NCI-H2171 treated with DMSO at 0.1 percent for 48 hours (cell line): ENCODE measurements around the gene TMEM108.
A peak's percentile ranks its signal among the peaks of the same experiment; 100 is the strongest.

Experiments used
- DNase-seq: peaks from one replicate; lab custom pipeline; 2025; lab: John Stamatoyannopoulos, UW

Gene TMEM108

GRCh38 chr3:133236901-133237300 is 198.7 kb downstream of the TMEM108 start:
- no peak for DNase-seq

DNA sequence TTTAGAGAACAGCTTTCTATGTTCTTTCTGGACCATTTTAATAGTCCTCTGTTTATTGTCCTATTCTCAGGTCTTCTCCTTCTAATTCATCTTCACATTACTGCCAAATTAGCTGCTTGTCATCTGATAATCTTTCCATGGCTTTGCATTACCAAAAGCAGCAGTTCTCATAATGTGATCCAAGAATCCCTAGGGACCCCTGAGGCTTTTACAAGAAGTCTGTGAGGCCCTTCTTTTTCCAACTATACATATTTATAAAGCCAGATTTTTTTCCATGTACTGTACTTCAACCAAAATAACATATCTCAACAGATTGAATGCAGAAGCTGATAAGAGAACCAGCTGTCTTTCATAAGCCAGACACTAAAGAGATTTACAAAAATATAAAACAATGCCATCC is 199.2 kb downstream of the TMEM108 start:
- peak; percentile 79 for DNase-seq

GRCh38 chr3:133238015-133238414 is 199.8 kb downstream of the TMEM108 start:
- no peak for DNase-seq

DNA sequence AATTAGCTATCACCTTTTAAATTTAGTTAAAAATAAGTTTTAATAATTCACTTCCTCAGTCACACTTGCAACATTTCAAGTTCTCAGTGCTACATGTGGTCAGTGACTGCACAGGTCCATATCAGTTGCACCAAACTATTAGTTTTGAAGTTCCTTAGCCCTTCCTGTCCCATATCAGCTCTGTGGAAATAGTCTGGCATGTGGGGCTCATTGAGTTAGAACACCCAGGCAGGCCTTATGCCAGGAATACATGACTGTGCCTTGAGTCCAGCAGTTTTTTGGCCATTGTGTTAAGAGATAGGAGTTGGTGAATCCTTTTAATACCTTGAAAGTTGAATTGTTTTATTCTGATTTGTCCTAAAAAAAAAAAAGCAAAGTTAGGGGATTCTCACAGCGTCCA is 207.9 kb downstream of the TMEM108 start:
- no peak for DNase-seq

DNA sequence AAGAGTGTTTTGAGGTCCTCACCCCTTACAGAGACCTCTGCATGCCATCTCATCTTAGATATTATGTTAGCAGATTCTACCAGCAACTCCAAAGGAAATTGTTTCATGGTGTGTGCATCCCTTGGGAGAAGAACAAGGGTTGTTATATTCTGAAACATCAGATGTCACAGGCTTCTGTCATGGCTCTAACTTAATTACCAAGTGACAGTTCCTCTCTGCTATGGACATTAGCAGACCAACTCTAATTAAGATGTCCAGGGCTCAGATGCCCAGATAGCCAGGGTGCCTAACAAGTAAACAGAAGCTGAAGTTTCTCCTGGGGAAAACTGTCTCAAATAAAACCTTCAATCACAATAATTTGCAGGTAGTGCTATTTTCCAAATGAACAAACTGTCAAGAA is 208.6 kb downstream of the TMEM108 start:
- DNase-seq, result no peak

- DNase-seq, result no peak
Observed at GRCh38 chr3:133248389-133248788, 210.2 kb downstream of the TMEM108 start.

GRCh38 chr3:133249490-133249889 is 211.3 kb downstream of the TMEM108 start:
- DNase-seq, result no peak

DNA sequence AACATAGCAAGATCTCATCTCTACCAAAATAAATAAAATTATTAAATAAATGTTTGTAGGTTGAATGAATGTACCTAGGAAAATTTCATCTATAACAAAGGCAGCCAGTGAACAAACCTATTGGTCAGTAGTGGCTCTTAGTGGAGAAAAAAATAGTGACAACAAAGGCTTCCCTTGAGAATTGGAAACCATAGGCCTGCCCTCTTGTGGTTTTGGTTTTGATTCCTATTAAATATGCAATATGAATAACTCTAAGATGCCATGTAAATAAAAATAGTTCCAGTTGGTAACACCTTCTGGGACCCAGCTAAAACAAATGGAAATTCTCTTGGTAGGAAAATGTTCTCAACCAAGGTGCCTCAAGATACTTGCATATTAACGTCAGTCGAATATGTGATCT is 216.0 kb downstream of the TMEM108 start:
- DNase-seq, result no peak

DNA sequence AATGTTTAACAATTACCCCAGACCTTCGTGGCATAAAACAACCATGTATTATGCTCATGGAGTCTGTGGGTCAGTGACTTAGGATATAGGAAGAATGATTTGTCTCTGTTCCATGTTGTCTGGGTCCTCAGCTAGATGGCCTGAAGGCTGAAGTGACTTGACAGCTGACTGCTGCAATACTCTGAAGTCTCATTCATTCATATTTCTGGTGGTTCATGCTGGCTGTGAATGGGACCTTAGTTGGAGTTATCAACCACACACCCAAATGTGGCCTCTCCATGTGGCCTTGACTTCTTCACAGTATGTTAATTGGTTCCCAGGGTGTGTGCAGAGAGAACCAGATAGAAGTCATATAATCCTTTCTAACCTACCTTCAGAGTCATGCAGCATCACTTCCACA is 216.5 kb downstream of the TMEM108 start:
- DNase-seq, result no peak

DNA sequence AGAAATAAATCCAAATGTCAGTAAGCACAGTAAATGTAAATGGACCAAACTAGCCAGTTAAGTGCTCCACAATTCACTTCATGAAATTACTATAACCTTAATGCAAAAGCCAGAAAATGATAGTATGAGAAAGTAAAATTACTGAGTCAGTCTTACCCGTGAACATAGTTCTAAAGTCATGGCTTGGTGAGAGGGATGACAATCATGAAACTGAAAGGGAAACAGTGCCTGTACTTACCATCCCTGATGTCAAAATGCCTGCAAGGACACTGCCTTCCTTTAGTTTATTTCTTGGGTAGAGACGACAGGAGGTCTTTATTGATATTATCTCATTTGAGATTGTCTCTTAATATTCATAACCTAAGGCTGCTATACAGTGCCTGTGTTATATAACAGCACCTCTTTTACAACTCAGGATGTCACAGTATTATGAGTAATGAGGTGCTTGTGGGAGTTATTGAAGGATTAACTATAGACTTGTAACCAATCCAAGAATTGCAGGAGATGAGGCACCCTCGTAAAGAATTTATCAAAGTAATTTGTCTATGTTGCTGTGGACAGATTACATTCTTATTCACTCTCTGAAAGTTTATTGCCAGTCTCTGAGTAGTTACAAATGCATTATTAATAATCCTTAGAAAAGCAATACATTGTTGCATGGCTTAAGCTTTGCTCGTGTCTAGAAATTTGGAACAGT is 218.7 kb downstream of the TMEM108 start:
- no peak for DNase-seq

DNA sequence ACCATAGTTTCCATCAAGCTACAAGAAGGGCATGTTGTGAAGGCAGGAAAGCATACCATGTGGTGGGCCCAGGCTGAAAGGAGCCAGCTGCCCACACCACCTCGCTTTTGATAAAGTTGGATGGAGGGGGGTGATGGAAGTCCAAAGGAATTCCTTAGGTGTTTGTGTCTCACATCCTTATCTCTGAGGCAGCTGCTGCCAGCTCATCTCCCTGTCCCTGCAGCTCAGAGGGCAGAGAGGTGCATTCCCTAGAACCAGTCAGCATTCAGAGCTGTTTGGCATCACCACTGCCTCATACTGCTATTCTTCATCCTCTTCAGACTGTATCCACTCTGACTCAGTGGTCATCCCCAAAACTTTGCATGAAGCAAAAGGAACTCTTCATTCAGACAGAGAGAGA is 220.2 kb downstream of the TMEM108 start:
- no peak for DNase-seq

GRCh38 chr3:133259767-133260166 is 221.6 kb downstream of the TMEM108 start:
- DNase-seq, result no peak

DNA sequence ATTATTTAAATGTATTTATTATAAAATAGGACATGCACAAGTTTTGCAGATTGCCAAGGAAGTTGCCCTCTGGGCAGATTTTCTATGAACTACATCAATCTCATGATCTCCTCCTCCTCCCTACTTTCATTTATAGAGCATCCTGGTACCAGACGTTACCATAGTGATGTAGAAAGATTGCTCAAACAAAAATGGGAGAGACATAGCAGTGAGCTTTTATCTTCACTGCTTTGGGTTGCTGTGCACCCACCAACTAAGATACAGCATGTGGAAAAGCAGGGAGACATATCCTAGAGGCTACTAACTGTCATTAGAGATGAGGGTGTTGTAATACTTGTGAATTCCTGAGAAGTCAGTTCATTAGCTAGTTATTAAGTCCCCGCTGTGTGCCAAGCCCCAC is 224.1 kb downstream of the TMEM108 start:
- no peak for DNase-seq

DNA sequence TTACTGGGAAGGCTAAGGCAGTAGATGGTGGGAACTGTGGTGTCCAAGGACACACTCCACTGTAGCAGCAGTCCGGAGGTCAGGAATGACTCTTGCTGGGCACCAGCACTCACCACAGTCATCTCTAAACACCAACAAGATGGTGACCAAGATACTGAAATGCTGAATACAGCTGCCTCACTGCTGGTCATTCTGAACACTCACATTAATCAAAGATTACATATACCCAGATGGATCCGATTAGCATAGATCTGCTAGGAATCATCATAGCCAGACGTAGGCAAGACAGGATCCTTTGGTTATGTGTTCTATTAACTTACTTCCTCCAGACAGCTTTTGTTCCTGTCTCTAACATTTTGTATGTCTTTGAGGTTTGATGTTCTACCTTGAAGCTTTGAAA is 226.7 kb downstream of the TMEM108 start:
- DNase-seq, result no peak

DNA sequence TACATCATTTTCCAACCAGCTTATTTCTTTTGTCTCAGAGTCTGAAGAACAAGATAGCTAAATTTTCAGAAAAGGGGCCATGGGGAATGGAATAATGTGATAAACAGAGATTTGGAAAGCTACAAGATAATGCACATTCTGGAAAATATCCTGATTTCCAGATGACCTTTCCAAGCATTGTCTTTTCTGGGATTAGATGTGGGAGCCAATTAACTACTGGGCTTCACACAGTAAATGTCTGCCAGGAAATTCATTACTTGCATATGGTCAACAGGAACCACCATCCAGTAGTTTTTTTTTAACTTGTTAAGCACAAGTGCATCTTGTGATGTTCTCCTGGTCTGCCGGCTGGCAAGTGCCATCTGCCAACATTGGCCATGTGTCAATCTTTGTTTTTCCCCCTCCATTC is 230.5 kb downstream of the TMEM108 start:
- peak; percentile 90 for DNase-seq

- DNase-seq, result peak; percentile 87
Observed at GRCh38 chr3:133269393-133269792, 231.2 kb downstream of the TMEM108 start.

- DNase-seq, result no peak
Observed at GRCh38 chr3:133270631-133271030, 232.4 kb downstream of the TMEM108 start.

DNA sequence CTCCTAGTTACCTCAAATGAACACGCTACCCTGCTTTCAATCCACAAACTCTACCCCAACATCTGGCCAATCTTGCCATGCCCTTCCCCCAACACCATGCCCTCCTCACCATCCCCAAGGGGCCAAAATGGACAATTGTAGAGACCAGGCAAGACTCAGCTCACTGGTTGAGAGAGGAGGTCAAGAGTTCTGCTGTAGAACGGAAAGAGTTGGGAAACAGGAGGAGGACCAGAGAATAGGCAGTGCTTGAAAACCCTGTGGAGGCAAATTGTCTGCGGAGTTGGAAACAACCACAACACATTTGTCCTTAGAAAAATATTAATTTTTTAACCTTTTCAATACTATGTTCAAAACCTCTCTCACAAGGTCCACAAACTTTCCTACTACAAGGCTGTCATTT is 232.9 kb downstream of the TMEM108 start:
- DNase-seq, result no peak

- no peak for DNase-seq
Observed at GRCh38 chr3:133271539-133271938, 233.3 kb downstream of the TMEM108 start.

DNA sequence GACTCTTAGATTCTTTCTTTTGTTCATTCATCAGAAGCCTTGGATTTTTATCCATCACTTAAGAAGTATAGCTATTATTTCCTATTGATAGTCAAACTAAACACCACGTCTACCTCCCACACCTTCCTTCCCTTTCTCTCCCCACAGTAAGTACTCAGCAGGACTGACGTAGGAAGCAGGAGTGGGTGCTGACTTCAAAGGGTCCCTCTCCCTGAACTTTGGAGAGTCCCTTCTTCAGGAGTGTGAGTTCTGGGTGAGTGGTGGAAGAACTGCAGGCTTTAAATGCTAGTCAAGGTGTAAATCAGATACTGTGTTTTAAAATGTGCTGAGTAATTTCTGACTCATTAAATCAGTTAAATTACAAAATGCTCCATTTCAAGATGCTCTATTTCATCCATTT is 235.2 kb downstream of the TMEM108 start:
- DNase-seq, result no peak

DNA sequence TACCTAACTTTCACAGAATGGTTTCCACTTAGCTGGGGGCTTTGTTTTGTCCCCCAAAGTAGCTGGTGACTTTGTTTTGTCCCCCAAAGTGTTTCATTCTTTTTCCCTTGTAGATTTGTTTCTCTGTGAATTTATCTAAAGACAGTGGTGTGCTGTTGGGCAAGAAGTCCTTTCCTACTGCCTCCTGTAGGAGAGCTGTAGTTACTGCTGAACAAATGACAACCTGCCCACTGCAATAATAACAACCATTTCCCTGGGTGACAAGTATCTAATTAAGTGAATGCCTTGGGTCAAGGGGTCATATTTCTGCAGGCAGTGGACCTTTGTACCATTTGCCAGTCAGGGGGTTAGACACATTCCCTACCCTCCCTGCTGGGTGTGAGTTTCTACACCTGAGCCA is 236.3 kb downstream of the TMEM108 start:
- no peak for DNase-seq

DNA sequence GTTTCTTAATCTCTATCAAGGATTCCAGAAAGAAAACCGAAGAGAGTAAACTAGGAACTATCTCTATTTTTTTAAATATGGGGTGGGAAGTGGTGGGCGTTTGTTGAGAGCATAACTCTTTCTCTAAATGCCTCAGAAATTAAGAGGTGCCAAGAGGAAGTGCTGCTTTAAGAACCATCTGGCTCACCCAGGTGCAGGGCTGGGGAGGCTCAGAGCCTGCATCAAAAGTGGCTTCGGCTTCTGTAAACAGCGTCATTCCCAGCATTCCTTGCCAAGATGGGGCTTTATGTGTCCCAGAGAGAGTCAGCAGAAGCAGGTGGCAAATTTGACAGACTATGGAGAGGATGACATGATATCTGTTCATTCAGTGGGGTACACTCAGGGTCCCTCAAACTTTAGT is 238.4 kb downstream of the TMEM108 start:
- peak; percentile 84 for DNase-seq

DNA sequence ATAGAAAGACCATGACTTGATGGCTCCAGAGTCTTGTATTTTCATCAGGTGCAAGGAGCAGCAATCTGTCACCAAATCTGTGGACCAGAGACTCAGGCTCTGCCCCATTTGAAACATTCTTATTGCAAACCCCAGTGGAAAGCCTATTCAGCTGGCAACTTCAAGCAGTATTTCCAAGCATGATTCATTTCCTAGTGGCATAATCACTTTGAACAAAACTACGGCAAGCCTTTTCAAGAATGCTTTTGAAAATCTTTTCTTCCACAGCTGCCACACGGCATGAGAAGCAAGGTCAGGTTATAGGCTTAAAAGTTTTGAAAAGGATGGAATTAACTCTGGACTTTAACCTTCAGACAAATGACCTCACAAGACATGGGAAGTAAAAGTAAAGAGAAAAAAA is 239.6 kb downstream of the TMEM108 start:
- no peak for DNase-seq

DNA sequence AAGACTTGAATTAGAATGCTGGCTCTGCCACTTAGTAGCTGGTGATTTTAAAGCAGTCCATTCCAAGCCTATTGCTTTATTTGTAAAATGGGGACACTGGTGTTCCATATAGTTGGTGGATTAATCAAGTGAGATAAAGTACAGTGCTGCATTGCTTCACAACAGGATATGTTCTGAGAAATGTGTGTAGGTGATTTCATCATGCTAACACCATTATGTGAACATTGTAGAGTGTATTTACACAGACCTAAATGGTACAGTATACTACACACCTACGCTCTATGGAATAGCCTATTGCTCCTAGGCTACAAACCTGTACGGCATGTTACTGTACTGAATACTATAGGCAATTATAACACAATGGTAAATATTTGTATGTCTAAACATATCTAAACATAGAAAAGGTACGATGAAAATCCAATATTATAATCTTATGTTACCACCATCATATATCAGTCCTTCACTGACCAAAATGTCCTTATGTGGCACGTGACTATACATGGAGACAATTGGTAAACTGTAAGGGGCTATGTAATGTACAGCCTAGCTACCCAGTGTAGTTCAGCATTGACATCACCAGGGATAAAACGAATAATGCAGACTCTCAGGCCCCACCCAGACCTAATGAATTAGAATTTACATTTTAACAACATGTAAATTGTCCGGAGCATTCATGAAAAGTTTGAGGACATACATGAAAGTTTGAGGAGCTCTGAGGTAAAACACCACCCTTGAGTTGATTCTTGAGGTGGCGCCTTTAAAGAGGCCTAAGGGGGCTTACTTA is 240.3 kb downstream of the TMEM108 start:
- no peak for DNase-seq
